Activated effector memory CD4-positive, alpha-beta T cell treated with Interleukin-2 at 50 U/mL for 16 hours (primary cell): ENCODE data around the gene CCDC137.
"Not testable (repeated sequence)": the region's sequence is repeated elsewhere in the genome, so short reads cannot be mapped to it uniquely, and the experiment has no call there.

Experiments used
- DNase-seq: peaks from one replicate; pipeline ENCODE4 v3.0.0-alpha.2; 2020

The CCDC137 gene

DNA sequence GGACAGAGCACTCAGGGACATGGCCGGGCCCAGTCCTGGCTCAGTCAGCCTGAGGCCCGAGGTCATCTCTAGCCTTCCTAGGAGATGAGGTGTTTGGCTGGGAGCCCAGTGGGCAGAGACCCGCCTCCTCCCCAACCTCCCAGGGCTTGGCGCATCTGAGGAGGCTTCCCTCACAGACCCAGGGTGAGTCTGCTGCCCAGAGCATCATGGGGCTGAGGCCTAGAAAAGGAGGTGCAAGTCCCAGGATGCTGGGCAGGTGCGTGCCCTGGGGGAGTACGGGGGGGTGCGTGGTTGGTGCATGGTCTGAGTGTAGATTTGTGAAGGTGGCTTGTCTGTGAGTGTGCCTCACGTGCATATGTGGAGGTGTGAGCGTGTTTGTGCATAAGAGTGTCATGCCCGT is 14.8 kb upstream of the CCDC137 start:
- no peak for DNase-seq

DNA sequence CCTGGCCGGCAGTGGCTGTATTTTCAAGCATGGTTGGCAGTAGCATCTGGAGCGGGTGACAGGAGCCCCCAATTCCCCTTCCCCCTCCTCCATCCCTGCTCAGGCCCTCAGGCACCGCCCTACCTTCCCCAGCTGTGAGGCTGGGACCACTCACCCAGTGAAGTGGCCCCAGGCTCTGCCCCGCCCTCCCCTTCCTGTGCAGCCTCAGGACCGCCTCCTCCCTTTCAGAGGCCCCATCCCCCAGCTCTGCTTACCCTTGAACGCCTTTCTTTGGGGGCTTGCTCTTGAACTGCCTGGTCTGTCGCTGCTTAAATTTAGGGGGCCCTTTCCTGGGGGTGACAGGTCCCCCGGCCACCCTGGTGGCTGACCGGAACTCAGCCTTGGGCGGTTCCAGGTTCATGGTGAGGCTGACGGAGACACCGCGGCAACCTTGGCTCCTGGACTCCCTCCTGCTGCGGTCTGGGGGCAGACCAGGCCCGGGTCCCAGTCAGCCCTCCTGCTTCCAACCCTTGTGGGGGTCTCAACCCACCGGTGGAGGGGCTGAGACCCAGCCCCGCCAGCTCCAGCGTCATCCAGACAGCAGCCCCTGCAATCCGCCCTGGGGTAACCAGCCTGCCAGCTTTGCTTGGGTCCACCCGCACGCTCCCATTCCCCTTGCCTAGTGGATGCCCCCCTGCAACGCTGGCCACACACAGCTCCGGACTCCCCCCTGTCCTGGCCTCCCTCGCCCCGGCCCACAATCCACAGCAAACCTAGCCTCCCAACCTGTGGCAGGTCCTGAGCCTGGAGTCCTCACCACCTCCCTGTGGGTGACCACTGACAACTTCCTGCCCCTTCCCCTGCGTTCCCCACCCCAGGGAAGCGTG is 13.4 kb upstream of the CCDC137 start:
- no peak for DNase-seq

DNA sequence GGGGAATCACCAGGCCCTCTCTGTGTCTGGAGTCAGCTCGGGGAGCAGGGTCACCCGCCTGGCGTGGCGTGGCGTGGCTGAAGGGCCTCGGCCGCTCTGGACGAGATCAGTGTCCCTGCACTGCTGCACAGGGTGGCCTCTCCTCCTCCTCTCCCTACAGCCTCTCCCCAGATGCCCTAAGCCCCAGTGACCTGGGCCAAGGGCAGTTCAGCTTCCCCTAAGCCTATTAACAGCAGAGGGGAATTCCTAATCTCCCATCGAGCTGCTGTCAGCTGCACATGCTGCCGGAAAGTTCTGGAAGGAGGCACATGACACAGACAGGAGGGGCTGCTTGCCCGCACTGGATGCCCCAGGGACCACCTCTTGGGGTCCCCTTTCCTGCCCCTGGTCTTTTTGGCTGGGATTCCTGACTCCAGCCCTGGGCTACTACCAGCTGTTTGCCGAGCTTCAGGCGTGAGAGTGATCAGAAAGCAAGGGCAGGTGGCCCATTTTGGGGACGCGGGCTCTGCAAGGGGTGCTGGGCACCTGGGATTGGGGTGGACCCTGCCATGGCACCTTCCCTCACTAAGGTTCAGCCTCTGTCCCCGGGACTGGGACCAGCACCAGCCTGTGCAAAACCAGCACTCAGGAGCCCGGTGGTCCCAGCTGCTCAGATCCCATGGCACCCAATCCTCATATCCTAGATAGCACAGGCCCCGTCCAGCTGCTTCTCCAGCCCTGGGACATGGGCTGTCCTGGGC is 11.0 kb upstream of the CCDC137 start:
- DNase-seq = no peak

DNA sequence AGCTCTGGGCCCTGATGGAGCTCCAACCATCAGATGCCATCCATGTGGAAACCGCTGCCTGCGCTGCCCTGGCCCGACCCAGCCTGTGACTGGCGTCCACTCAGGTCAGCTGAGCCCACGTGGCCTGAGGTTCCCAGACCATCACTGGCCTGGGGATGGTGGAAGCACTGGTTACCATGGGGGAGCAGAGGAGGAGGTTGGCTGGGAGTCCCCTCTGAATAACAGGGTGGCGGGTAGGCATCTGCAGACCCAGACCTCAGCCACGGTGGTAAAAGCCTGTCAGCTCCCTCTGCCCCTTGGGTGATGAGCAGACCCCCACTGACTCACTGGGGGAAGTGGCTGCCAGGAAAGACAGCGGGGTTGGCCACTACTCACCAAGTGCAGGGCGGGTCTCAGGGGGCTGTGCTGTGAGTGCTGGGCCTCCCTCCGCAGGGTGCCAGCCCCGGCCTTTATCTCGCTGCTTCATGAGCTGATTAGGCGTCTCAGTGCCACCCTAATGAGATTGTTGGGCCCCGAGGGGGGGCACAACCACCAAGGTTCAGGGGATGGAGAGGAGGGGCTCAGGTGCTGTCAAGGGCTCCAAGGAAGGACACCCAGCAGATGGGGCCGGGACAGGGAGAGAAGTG is 10.3 kb upstream of the CCDC137 start, which contains the start of gene PDE6G:
PDE6G (minus strand) TSS at position 425 of the 626 bp plus-strand sequence. CDS start 3,237 bp downstream, outside the sequence.
- DNase-seq = no peak

DNA sequence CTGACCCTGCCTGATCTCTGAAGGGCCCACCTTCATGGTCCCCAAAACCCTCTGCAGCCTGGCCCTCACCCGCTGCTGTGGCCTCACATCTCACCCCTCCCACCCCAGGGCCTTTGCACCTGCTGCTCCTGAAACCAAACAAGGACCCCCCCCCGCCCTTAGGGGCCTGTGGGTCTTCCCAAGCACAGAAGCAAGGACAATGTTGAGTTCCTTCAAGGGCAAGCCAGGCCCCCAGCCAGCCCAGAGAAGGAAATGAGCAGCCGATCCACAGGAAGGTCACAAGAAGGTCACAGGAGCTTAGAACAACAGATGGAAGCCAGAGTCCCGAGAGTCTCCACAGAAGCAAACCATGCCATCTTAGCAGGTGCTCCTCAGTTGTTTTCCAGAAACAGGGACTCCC is 9.7 kb upstream of the CCDC137 start:
- DNase-seq = no peak

DNA sequence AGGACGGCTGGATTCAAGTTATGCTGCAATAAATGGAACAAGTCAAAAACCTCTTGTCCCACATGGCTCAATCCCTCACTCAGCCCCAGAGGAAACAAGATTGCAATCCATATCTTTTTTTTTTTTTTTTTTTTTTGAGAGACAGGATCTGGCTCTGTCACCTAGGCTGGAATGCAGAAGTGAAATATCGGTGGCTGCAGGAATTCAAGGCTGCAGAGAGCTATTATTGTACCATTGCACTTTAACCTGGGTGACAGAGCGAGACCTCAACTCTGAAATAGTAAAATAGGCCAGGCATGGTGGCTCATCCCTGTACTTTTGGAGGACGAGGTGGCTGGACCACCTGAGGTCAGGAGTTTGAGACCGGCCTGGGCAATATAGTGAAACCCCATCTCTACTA is 7.5 kb upstream of the CCDC137 start:
- DNase-seq = no peak

DNA sequence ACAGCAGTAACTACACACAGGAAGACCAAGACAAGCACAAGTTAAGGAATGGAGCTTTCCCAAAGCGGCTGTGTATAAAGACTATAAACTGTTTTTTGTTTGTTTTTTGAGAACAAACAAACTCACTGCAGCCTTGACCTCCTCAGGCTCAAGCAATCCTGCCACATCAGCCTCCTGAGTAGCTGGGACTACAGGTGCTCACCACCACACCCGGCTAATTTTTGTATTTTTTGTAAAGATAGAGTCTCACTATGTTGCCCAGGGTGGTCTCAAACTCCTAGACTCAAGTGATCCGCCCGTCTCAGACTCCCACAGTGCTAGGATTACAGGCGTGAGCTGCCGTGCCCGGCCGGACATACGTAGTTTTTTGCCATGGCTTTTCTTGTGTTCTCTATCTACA is 6.1 kb upstream of the CCDC137 start:
- no peak for DNase-seq

DNA sequence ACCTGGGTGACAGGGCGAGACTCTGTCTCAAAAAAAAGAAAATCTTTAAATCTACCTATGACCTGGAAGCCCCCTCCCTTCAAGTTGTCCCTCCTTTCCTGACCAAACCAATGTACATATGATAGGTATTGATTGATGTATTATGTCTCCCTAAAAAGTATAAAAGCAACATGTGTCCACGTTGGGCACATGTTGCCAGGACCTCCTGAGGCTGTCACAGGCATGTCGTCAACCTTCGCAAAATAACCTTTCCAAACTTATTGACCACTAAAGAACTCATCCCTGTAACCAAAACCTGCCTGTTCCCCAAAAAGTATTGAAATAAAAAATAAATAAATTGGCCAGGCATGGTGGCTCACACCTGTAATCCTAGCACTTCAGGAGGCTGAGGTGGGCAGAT is 4.5 kb upstream of the CCDC137 start:
- DNase-seq = no peak

DNA sequence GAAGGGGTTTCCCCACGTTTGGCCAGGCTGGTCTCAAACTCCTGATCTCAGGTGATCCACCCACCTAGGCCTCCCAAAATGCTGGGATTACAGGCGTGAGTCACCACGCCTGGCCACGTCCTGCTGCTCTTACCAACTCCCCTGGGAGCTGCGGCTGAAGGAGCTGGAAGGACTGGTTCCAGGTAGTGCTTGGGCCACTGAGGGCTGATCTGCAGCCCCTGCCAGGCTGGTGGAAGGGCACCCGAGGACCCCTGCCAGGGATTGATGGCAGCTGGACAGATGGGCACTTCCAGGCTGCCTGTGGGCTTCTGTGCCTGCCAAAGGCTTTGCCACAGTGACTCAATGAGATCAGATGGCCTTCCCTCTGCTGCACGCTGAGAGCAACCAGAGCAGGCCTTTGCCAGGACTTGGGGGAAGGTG is 2.5 kb upstream of the CCDC137 start:
- no peak for DNase-seq

DNA sequence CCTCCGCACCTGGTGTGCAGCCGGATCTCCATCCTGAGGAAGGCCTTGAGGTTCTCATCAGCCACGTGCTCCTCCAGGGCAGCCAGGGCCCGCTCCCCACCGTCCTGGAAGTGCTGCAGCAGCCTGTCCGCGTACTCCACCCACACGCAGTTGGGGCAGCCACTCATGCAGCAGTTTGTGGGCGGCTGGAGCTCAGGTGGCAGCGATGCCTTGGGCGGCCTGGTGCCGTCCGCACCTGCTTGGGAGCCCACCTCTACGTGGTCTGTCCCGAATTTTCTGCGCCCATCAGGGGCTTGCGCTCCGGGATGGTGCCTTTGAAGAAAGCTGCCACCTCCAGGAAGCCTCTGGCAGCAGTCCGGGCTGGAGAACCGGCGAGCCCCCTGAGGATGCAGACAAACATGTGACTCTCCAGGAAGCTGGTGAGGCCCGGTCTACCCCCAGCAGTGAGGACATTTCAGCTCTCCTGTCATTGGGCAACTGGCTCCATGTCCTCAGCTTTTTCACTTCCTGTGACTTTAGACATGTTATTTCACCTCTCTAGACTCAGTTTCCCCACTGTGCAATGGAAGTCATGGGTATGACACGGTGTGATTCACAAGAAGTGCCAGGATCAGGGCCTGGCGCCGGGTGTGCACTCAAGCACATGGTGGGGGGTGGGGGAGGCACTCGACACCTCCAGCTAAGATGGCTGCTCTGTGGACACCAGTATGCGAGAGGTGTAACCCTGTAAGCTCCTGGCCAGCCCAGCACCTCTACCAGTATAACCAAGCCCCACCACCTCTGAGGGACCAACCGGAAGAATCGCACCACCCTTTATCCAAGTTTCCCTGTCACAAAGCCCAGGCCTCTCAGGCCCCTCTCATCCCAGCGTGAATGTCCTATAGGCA is 1.1 kb upstream of the CCDC137 start:
- peak; percentile 15 for DNase-seq

DNA sequence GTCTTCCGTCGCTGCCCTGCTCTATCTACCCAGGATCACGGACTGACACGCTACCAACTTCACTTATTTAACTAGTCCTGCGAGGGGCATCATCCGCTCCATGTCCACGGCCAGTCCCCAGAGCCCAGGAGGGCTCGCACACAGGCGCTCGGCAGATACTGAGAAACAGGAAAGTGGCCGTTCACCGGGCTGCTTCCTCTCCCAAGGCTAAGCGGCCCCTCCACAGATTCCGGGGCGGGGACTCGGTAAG is 520 bp upstream of the CCDC137 start:
- DNase-seq = no peak

DNA sequence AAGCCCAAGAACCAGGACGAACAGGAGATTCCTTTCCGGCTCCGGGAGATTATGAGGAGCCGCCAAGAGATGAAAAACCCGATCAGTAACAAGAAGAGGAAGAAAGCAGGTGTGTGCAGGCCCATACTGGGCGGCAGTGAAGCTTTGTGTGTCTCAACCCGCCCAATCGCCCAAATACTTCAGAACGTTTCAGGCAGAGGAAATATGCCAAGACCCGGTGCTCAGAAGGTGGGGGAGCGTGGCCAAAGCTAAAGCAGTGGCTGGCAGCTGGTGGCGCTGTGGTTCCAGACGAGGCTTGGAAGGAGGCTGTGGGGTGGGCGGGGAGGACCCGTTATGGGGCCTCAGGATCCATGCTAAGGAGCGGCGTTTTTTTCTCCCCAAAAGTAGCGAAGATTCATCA is 1.2 kb downstream of the CCDC137 start:
- DNase-seq = no peak

DNA sequence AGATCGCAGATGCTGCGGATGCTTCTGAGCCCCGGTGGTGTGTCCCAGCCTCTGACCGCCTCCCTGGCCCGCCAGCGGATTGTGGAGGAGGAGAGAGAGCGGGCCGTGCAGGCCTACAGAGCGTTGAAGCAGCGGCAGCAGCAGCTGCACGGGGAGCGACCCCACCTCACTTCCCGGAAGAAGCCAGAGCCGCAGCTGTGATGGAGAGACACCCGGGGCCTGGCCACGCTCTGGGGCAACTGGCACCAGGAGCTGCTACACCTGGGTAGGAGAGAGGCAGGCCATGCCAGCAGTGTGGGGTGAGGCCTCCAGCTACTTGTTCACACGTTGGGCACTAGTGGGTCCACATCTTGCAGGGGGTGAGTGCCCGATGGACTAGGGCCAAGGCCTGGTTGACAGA is 6.0 kb downstream of the CCDC137 start:
- no peak for DNase-seq

DNA sequence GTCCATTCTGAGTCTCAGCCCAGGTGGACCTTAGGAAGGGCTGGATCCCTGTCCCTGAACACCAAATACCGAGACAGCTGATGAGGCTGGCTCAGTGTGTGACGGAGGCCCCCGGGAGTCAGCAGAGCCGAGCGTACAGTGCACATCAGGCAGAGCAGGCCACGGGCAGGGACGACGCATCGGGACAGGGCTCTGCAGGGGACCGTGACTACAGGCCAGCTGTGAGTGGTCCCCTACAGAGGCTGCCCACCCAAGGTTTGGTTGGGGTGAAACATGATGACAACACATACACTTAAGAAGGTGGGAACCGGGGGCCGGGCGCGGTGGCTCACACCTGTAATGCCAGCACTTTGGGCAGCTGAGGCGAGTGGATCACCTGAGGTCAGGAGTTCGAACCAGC is 6.4 kb downstream of the CCDC137 start:
- no peak for DNase-seq

DNA sequence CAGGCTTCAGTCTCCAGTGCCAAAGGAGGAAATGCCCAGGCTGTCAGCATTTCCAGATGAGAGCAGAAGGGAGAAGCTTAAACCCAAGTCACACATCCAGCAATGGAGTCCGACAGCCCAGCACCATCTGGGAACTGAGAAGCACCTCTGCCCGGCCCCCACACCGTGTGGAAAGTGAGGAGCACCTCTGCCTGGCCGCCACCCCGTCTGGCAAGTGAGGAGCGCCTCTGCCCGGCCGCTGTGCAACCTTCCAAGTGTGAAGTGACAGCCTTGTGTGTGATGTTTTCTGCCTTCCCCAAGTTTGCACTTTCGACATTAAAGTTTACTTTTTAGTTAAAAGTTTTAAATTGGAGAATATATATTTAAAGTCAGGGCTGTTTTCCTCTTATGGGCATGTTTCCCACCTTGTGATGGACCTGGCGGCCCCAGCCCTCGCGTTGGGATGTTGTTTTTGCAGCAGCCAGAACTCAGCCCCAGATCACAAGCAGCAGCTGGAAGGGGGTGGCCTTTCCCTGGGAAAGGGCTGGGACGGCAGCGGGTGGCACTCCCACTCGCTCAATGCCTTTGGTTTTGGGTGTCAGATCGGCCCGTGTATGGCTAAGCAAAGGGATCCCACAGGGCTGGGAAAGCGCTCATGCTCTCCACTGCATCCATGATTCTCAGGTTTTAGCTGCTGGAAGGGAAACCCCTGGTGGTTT is 7.2 kb downstream of the CCDC137 start:
- no peak for DNase-seq

DNA sequence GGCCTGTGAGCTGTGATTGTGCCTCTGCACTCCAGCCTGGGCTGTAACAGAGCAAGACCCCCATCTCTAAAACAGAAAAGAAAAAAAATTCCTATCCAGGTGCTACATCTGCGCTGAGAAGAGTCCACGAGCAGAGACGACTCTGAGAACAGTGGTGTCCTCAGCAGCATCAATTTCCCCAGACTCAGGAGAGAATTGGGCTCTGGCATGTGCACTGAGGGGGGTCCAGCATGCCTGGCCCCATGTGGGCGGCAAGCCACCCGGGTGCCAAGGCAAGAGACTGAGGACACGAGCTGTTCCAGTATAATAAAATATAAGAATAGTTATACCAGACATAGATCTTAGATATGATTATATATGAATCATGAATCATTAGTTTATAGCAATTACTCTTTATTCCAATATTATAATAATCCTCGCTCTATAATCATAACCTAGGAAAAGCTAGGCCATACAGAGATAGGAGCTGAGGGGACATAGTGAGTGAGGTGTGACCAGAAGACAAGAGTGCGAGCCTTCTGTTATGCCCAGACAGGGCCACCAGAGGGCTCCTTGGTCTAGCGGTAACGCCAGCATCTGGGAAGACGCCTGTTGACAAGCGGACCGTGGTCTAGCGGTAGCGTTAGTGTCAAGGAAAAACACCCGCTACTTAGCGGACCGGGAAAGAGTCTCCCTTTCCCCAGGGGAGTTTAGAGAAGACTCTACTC is 9.1 kb downstream of the CCDC137 start:
- DNase-seq = not testable (repeated sequence)

DNA sequence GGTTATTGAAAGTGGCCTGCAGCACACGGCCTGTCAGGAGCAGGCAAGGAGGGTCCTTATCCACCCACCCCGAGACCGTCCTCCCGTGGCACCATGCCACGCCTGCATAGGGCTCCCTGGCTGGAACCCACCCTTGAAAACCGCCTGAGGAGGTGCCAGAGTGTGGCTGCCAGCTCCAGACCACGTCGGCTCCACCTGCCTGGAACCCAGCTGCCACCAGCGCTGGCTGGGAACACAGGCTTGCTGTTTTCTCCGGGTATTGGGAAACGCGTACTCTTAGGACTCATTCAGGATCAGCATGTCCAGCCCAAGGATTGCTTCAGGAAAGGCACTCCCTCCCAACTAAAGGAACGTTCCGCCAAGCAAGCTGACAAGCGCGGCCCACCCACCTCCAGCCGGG is 10.4 kb downstream of the CCDC137 start:
- DNase-seq = no peak

DNA sequence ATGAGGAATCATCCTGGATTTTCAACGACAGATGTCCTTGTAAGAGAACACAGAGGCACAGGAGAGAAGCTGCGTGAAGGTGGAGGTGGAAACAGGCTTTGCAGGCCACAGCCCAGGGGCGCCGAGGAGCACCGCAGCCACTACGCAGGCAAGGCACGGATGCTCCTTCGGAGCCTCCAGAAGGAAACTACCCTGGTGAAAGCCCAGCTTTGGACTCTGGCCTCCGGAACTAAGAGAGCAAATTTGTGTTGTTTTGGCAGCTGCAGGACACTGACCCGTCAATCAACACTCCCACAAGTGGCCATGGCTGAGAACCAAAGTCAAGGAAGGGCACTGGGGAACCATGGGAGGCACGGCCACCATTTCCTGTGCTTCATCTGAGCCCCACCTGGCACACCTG is 13.6 kb downstream of the CCDC137 start:
- no peak for DNase-seq

DNA sequence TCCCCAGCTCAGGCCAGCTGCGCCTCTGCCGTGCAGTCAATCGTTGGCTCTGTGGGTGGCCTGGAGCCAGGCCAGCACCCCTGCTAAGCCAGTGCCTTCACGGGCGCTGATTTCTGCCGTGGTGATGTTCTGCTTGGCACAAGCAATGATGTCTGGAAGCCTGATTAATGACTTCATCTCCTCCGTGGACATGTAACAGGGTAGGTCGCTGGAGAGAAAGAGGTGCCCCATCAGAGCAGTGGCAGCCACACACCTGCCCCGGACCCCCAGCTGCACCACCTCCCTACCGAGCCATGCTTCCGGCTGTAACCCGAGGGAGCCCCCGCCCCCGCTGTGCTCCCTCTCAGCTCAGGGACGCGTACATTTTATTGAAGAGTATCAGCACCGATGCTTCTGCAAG is 15.1 kb downstream of the CCDC137 start:
- no peak for DNase-seq

DNA sequence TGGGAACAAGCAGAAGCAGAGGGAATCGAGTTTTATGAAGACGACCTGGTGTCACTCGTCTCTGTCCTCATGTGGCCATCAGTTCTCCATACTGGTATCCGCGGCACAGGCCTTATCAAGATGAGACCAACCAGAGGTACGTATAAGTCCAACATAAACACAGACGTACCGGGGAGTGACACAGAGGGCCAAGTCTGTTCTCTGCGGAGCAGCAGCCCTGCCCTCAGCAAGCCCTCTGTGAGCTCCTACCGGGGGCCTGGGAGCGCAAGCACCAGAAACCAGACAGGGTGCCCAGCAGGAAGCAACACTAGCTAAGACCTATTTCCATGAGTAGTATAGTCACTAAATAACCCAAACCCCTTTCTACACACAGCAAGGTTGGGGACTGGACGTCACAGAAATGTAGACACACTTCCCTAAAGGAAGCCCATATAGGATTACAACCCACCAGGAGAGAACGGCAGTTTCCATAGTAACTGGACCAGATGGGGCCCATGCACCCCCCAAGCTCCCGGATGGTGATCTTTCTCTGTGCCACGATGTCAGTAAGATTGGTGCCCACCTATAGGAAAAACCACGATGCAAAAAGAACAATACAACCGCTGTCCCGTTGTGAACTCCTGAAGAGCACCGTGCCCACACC is 16.1 kb downstream of the CCDC137 start:
- DNase-seq = no peak

DNA sequence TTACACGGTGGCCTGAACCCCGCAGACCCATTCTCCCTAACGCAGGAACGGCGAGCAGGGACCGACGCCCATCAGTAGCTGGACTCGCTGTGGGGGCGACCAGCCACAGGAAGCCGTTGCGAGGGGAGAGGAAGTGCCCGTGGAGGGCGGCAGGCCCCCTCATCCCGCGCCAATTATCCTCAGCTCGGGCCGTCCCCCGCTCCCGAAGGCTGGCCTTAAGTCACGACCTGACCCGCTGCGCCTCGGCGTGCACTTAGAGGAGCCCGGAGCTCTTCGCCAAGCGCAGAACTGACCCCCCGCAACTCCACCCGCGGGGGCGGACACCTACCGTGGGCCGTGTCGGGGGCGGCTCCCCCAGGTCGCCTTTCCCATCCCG is 16.7 kb downstream of the CCDC137 start:
- no peak for DNase-seq
